Stomach (tissue), 4 donors: ENCODE results near the gene IL6.

ENCODE experiments used
- POLR2A ChIP-seq, 4 donors: fragments of 450-650 bp; IDR thresholded peaks; one replicate each; pipeline ENCODE4 v1.6.1; 2016; ENCODE audit warnings: antibody characterized with exemption in 4 of 4, control low read depth in 2 of 4, mild to moderate bottlenecking in 1 of 4, moderate library complexity in 1 of 4
- TF ChIP-seq, protein P1 (sequence below), 7 experiments: fragments of 450-650 bp in 4 of 7; fragments of 200-600 bp in 3 of 7; sonication (generic) in 3 of 7; IDR thresholded peaks; one replicate each; pipeline ENCODE4 v1.5.1; 2016 to 2019; ENCODE audit warnings: antibody characterized with exemption in 7 of 7, control low read depth in 2 of 7, mild to moderate bottlenecking in 1 of 7

DNA sequence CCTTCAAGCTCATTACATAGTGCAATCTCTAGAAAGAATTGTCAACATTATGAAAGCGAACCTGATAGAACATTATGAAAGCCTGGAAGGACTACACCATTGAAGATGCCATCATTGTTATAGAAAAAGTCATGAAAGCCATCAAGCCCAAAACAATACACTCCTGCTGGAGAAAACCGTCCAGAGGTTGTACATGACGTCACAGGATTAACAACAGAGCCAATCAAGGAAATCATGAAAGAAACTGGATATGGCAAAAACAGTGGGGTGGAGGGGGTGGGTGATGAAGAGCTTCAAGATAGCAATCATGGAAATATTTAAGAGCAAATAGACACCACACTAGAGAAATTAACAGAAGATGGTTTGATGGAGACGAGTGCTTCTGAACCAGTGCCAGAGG lies 50.0 kb downstream of the IL6 start:
- TF ChIP-seq, protein P1, sequence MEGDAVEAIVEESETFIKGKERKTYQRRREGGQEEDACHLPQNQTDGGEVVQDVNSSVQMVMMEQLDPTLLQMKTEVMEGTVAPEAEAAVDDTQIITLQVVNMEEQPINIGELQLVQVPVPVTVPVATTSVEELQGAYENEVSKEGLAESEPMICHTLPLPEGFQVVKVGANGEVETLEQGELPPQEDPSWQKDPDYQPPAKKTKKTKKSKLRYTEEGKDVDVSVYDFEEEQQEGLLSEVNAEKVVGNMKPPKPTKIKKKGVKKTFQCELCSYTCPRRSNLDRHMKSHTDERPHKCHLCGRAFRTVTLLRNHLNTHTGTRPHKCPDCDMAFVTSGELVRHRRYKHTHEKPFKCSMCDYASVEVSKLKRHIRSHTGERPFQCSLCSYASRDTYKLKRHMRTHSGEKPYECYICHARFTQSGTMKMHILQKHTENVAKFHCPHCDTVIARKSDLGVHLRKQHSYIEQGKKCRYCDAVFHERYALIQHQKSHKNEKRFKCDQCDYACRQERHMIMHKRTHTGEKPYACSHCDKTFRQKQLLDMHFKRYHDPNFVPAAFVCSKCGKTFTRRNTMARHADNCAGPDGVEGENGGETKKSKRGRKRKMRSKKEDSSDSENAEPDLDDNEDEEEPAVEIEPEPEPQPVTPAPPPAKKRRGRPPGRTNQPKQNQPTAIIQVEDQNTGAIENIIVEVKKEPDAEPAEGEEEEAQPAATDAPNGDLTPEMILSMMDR (IDR thresholded peaks at IDR 0.05) = no peak
- no peak for TF ChIP-seq POLR2A (IDR thresholded peaks at IDR 0.05)
